Neuronal stem cell (in vitro differentiated cells): ENCODE measurements around the gene GATAD2A.

Experiments used
- DNase-seq: peaks from one replicate; pipeline ENCODE4 v3.0.0-alpha.2; 2013; ENCODE audit warnings: low spot score
- H2AFZ ChIP-seq: one replicate; pipeline ENCODE4 v1.6.1; 2013; ENCODE audit warnings: mild to moderate bottlenecking, low read length, inconsistent platforms
- H2AK5ac ChIP-seq: 2 replicates; pipeline ENCODE4 v1.6.1; 2013; ENCODE audit warnings: low read depth, mild to moderate bottlenecking, inconsistent platforms, low read length, moderate library complexity, mixed read lengths
- H2BK120ac ChIP-seq: 2 replicates; pipeline ENCODE4 v1.6.1; 2013; ENCODE audit warnings: low read depth, mild to moderate bottlenecking, inconsistent platforms, low read length, moderate library complexity, mixed read lengths
- H2BK12ac ChIP-seq: one replicate; pipeline ENCODE4 v1.6.1; 2013; ENCODE audit warnings: low read length, inconsistent platforms
- H2BK15ac ChIP-seq: 2 replicates; pipeline ENCODE4 v1.6.1; 2013; ENCODE audit warnings: mild to moderate bottlenecking, low read length, inconsistent platforms, mixed read lengths
- H2BK5ac ChIP-seq: one replicate; pipeline ENCODE4 v1.6.1; 2013; ENCODE audit warnings: inconsistent platforms, mild to moderate bottlenecking, low read length, moderate library complexity
- H3K14ac ChIP-seq: one replicate; pipeline ENCODE4 v1.6.1; 2013; ENCODE audit warnings: low read length, inconsistent platforms
- H3K18ac ChIP-seq: 2 replicates; pipeline ENCODE4 v1.6.1; 2013; ENCODE audit warnings: low read length, inconsistent platforms
- H3K23ac ChIP-seq: 2 replicates; pipeline ENCODE4 v1.6.1; 2013; ENCODE audit warnings: low read depth, mild to moderate bottlenecking, mixed read lengths, low read length, inconsistent platforms; ENCODE audit not compliant: poor library complexity
- H3K27ac ChIP-seq: replicated peaks from 3 replicates; pipeline ENCODE4 v1.5.1; 2013; ENCODE audit warnings: low read length, inconsistent platforms
- H3K27me3 ChIP-seq, 3 experiments: 2 replicates each; pipeline ENCODE4 v1.6.1; 2013; ENCODE audit warnings: low read length in 3 of 3, mild to moderate bottlenecking in 2 of 3, inconsistent platforms in 1 of 3, low read depth in 1 of 3, mixed read lengths in 1 of 3, moderate library complexity in 1 of 3; ENCODE audit not compliant: control insufficient read depth in 3 of 3, insufficient read depth in 3 of 3
- H3K36me3 ChIP-seq, 2 donors: replicated peaks in 1 of 2; 2 replicates each; pipeline ENCODE4 v1.6.1; 2013; ENCODE audit warnings: low read length in 2 of 2; ENCODE audit not compliant: control insufficient read depth in 2 of 2, insufficient read depth in 2 of 2
- H3K4ac ChIP-seq: 2 replicates; pipeline ENCODE4 v1.6.1; 2013; ENCODE audit warnings: inconsistent platforms, mild to moderate bottlenecking, low read length, moderate library complexity
- H3K4me1 ChIP-seq, 2 donors: 1 replicate in 1 of 2; 2 replicates in 1 of 2; pipeline ENCODE4 v1.6.1; 2013; ENCODE audit warnings: low read length in 2 of 2, low read depth in 1 of 2; ENCODE audit not compliant: control insufficient read depth in 2 of 2, insufficient read depth in 1 of 2
- H3K4me2 ChIP-seq: one replicate; pipeline ENCODE4 v1.6.1; 2013; ENCODE audit warnings: mild to moderate bottlenecking, low read length, inconsistent platforms; ENCODE audit not compliant: insufficient read depth, poor library complexity, severe bottlenecking
- H3K4me3 ChIP-seq, 2 donors: 2 replicates each; pipeline ENCODE4 v1.5.1; 2013; ENCODE audit warnings: low read length in 2 of 2, mild to moderate bottlenecking in 2 of 2, inconsistent platforms in 1 of 2, moderate library complexity in 1 of 2
- H3K79me1 ChIP-seq: one replicate; pipeline ENCODE4 v1.6.1; 2013; ENCODE audit warnings: low read depth, mild to moderate bottlenecking, inconsistent platforms, low read length, moderate library complexity
- H3K9ac ChIP-seq: one replicate; pipeline ENCODE4 v1.6.1; 2013; ENCODE audit warnings: mild to moderate bottlenecking, low read depth, low read length, inconsistent platforms; ENCODE audit not compliant: poor library complexity
- H3K9me3 ChIP-seq, 2 donors: replicated peaks in 1 of 2; 2 replicates each; pipeline versions ENCODE3 to v1.6.1; 2013; ENCODE audit warnings: low read length in 2 of 2, mild to moderate bottlenecking in 2 of 2, inconsistent platforms in 1 of 2, low read depth in 1 of 2, mixed read lengths in 1 of 2, moderate library complexity in 1 of 2; ENCODE audit not compliant: control insufficient read depth in 2 of 2, insufficient read depth in 1 of 2
- H4K8ac ChIP-seq: one replicate; pipeline ENCODE4 v1.6.1; 2013; ENCODE audit warnings: low read depth, mild to moderate bottlenecking, inconsistent platforms, low read length, moderate library complexity
- H4K91ac ChIP-seq: one replicate; pipeline ENCODE4 v1.6.1; 2013; ENCODE audit warnings: low read length, low read depth, mild to moderate bottlenecking, inconsistent platforms; ENCODE audit not compliant: poor library complexity
- WGBS, 2 donors: extraction: QIAGEN DNeasy Blood & Tissue Kit; methylation state at CpG; one replicate each; pipeline ENCODE4 v1.1.7; 2013; ENCODE audit warnings: missing lambda C conversion rate in 2 of 2, mixed read lengths in 1 of 2; ENCODE audit not compliant: insufficient read length in 2 of 2, insufficient replicate concordance in 1 of 2; ENCODE audit errors: extremely low coverage in 2 of 2; 5-methylcytosine and 5-hydroxymethylcytosine counted together

The GATAD2A gene

GRCh38 chr19:19533841-19534240 is 128.4 kb downstream of the GATAD2A start:
- Histone ChIP-seq H3K14ac (no peak overlapping the region), H3K4me1 (peaks cover 7 to 14% of the 10 kb centered on the region in 2 donors), H2AFZ (no peak overlapping the region), H2BK15ac (no peak overlapping the region), H3K4ac (no peak overlapping the region), H2BK120ac (no peak overlapping the region), H3K23ac (no peak overlapping the region), H3K36me3 (peaks cover 6 to 43% of the 10 kb centered on the region in 2 donors), H3K4me3 (no peak overlapping the region), H2AK5ac (no peak overlapping the region), H3K79me1 (peaks cover 3% of the 10 kb centered on the region), H3K9me3 (no peaks in the 10 kb centered on the region), H3K27ac (no peak overlapping the region), H3K18ac (no peak overlapping the region), H4K8ac (no peak overlapping the region), H3K4me2 (no peak overlapping the region), H2BK5ac (no peak overlapping the region), H3K9ac (no peak overlapping the region), H4K91ac (no peak overlapping the region), H2BK12ac (no peak overlapping the region), H3K27me3 (peaks cover 0 to 5% (median 0%) of the 10 kb centered on the region in 3 experiments)
- WGBS, 2 donors, result no CpG with 5 or more reads among the region's 6 CpGs
- DNase-seq, result no peak

GRCh38 chr19:19534556-19535265 is 129.2 kb downstream of the GATAD2A start:
- H3K14ac ChIP-seq, result peak overlapping the region; percentile 0
- H3K4me3 ChIP-seq, result no peak overlapping the region
- no peak overlapping the region for H2BK5ac ChIP-seq
- no peak overlapping the region for H4K8ac ChIP-seq
- H3K4me2 ChIP-seq, result no peak overlapping the region
- no peak overlapping the region for H3K9ac ChIP-seq
- peaks cover 0 to 11% (median 0%) of the 10 kb centered on the region in 3 experiments for H3K27me3 ChIP-seq
- DNase-seq, result no peak
- no peak overlapping the region for H4K91ac ChIP-seq
- H3K27ac ChIP-seq, result no peak overlapping the region
- H3K4me1 ChIP-seq, result peaks cover 3 to 13% of the 10 kb centered on the region in 2 donors
- WGBS, 2 donors, result no CpG with 5 or more reads among the region's 27 CpGs
- no peak overlapping the region for H2AFZ ChIP-seq
- peaks cover 4 to 34% of the 10 kb centered on the region in 2 donors for H3K36me3 ChIP-seq
- no peak overlapping the region for H2BK15ac ChIP-seq
- no peak overlapping the region for H3K4ac ChIP-seq
- H2AK5ac ChIP-seq, result no peak overlapping the region
- peaks cover 0 to 1% of the 10 kb centered on the region in 2 donors for H3K9me3 ChIP-seq
- no peak overlapping the region for H2BK120ac ChIP-seq
- H3K23ac ChIP-seq, result no peak overlapping the region
- peak overlapping the region; percentile 45 for H3K18ac ChIP-seq
- no peak overlapping the region for H2BK12ac ChIP-seq
- H3K79me1 ChIP-seq, result peaks cover 3% of the 10 kb centered on the region

- H3K4me1 ChIP-seq, result peaks cover 0 to 13% of the 10 kb centered on the region in 2 donors
- H4K8ac ChIP-seq, result peak overlapping the region; percentile 65
- peaks cover 3% of the 10 kb centered on the region for H3K79me1 ChIP-seq
- no peak overlapping the region for H2AK5ac ChIP-seq
- H3K4me2 ChIP-seq, result no peak overlapping the region
- peaks cover 4 to 29% of the 10 kb centered on the region in 2 donors for H3K36me3 ChIP-seq
- peak overlapping the region; percentile 23 for H3K4ac ChIP-seq
- peak overlapping the region; percentile 0 for H3K23ac ChIP-seq
- peaks cover 0 to 16% (median 0%) of the 10 kb centered on the region in 3 experiments for H3K27me3 ChIP-seq
- no peak overlapping the region for H3K9ac ChIP-seq
- no peak overlapping the region for H4K91ac ChIP-seq
- no peak overlapping the region for H3K4me3 ChIP-seq
- peak overlapping the region; percentile 10 for H2BK12ac ChIP-seq
- no peak for DNase-seq
- no peak overlapping the region for H2AFZ ChIP-seq
- no peak overlapping the region for H2BK5ac ChIP-seq
- H3K18ac ChIP-seq, result peak overlapping the region; percentile 48
- no peak overlapping the region for H2BK15ac ChIP-seq
- H3K9me3 ChIP-seq, result peaks cover 0 to 1% of the 10 kb centered on the region in 2 donors
- H2BK120ac ChIP-seq, result no peak overlapping the region
- no peak overlapping the region for H3K27ac ChIP-seq
- H3K14ac ChIP-seq, result no peak overlapping the region
- WGBS, 2 donors, result no CpG with 5 or more reads among the region's 34 CpGs
These were observed 130.1 kb downstream of the GATAD2A start for GRCh38 chr19:19535311-19536191.
